ENCODE results near the gene CD22.

- TF ChIP-seq CEBPB (IDR thresholded peaks at IDR 0.05; ENCODE audit: low read depth, low read length) (no peak), RAD21 (IDR thresholded peaks at IDR 0.05 in 1 of 2, conservative IDR thresholded peaks at IDR 0.05 in 1 of 2; ENCODE audit: low read depth in 2 of 2, low read length in 2 of 2) (peak; percentile 92 to 95), CTCF (IDR thresholded peaks at IDR 0.05; ENCODE audit: control extremely low read depth in 1 of 3, insufficient read depth in 1 of 3, low read depth in 1 of 3, low read length in 3 of 3) (peak; percentile 77 to 95 (median 93)), CHD2 (IDR thresholded peaks at IDR 0.05; ENCODE audit: low read length) (no peak)
Measured at GRCh38 chr19:35352448-35353304, 23.7 kb downstream of the CD22 start.

All from H1 (cell line).